Measurements from ENCODE around the gene PLEKHJ1. TPM values are rescaled to one million over a fixed set of nuclear protein-coding genes. Genes with fewer than 3 reads are reported as not detected.

The PLEKHJ1 gene
- total and polyA plus RNA-seq, 2 of the 13 experiments (the other 11 are each of a cell fraction or from before 2014, with no cell fraction given): 70.5 to 130 TPM

DNA sequence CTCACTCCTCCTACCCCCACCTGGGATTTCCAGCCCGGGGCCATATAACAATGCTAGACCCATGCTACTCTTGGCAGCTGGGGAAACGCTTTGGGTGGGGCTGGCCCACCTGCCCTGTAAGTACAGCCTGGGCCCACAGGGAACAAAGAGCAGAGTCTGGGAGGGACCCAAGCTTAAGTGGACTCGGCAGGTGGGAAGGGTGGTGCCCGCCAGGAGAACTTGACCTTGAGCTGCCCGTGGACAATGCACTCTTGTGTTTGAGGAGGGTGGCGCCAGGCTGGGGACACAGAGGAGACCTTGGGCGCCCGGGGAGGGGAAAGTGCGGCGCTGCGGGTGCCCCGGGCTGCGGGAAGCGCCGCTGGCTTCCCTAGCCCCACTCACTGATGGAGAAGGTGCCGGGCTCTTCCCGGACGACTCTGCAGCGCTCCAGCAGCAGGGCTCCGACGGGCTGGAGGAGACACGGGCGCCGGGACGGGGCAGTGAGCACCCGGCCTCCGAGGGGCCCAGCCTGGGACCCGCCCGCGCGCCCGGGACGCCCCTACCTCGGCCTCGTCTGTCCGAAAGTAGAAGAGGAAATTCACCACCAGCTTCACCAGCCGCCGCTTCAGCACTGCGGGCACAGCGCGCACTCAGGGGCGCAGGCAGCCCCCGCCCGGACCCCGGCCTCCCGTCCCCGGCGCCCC is 607 bp downstream of the PLEKHJ1 start (continued):
- TF ChIP-seq, protein P1, sequence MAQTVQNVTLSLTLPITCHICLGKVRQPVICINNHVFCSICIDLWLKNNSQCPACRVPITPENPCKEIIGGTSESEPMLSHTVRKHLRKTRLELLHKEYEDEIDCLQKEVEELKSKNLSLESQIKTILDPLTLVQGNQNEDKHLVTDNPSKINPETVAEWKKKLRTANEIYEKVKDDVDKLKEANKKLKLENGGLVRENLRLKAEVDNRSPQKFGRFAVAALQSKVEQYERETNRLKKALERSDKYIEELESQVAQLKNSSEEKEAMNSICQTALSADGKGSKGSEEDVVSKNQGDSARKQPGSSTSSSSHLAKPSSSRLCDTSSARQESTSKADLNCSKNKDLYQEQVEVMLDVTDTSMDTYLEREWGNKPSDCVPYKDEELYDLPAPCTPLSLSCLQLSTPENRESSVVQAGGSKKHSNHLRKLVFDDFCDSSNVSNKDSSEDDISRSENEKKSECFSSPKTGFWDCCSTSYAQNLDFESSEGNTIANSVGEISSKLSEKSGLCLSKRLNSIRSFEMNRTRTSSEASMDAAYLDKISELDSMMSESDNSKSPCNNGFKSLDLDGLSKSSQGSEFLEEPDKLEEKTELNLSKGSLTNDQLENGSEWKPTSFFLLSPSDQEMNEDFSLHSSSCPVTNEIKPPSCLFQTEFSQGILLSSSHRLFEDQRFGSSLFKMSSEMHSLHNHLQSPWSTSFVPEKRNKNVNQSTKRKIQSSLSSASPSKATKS (CRISPR knock-in tag; IDR thresholded peaks at IDR 0.05): no peak
- TF ChIP-seq FLYWCH1 (CRISPR knock-in tag; IDR thresholded peaks at IDR 0.05) (no peak), ZNF567 (CRISPR knock-in tag; IDR thresholded peaks at IDR 0.05; ENCODE audit: borderline replicate concordance) (no peak), ZNF224 (CRISPR knock-in tag; IDR thresholded peaks at IDR 0.05) (no peak), NCOR1 (IDR thresholded peaks at IDR 0.05; ENCODE audit: borderline replicate concordance, low read length) (peak; percentile 85), ZSCAN22 (CRISPR knock-in tag; IDR thresholded peaks at IDR 0.05) (no peak), AHR (CRISPR knock-in tag; IDR thresholded peaks at IDR 0.05) (no peak), ZKSCAN5 (CRISPR knock-in tag; IDR thresholded peaks at IDR 0.05) (no peak), MED13 (CRISPR knock-in tag; IDR thresholded peaks at IDR 0.05) (no peak), ZSCAN21 (CRISPR knock-in tag; IDR thresholded peaks at IDR 0.05; ENCODE audit: borderline replicate concordance) (0 out of 2 replicates have a peak, but pooled peaks have one; percentile 41), ZBTB20 (CRISPR knock-in tag; IDR thresholded peaks at IDR 0.05; ENCODE audit: borderline replicate concordance, low read depth) (peak; percentile 64; the same call in 1 of the 2 replicates), ZNF7 (CRISPR knock-in tag; IDR thresholded peaks at IDR 0.05) (no peak), ZFP37 (CRISPR knock-in tag; IDR thresholded peaks at IDR 0.05; ENCODE audit: borderline replicate concordance) (no peak), ZSCAN9 (CRISPR knock-in tag; IDR thresholded peaks at IDR 0.05; ENCODE audit: borderline replicate concordance) (peak; percentile 31; the same call in 1 of the 2 replicates), PPARG (CRISPR knock-in tag; conservative IDR thresholded peaks at IDR 0.05) (no peak), IRF2 (CRISPR knock-in tag; IDR thresholded peaks at IDR 0.05) (no peak), ZNF329 (CRISPR knock-in tag; IDR thresholded peaks at IDR 0.05; ENCODE audit: low read depth) (no peak), THAP9 (CRISPR knock-in tag; IDR thresholded peaks at IDR 0.05; ENCODE audit: borderline replicate concordance) (no peak), HIVEP1 (CRISPR knock-in tag; IDR thresholded peaks at IDR 0.05) (no peak; the same call in 1 of the 2 replicates)
- TF ChIP-seq, protein P2, sequence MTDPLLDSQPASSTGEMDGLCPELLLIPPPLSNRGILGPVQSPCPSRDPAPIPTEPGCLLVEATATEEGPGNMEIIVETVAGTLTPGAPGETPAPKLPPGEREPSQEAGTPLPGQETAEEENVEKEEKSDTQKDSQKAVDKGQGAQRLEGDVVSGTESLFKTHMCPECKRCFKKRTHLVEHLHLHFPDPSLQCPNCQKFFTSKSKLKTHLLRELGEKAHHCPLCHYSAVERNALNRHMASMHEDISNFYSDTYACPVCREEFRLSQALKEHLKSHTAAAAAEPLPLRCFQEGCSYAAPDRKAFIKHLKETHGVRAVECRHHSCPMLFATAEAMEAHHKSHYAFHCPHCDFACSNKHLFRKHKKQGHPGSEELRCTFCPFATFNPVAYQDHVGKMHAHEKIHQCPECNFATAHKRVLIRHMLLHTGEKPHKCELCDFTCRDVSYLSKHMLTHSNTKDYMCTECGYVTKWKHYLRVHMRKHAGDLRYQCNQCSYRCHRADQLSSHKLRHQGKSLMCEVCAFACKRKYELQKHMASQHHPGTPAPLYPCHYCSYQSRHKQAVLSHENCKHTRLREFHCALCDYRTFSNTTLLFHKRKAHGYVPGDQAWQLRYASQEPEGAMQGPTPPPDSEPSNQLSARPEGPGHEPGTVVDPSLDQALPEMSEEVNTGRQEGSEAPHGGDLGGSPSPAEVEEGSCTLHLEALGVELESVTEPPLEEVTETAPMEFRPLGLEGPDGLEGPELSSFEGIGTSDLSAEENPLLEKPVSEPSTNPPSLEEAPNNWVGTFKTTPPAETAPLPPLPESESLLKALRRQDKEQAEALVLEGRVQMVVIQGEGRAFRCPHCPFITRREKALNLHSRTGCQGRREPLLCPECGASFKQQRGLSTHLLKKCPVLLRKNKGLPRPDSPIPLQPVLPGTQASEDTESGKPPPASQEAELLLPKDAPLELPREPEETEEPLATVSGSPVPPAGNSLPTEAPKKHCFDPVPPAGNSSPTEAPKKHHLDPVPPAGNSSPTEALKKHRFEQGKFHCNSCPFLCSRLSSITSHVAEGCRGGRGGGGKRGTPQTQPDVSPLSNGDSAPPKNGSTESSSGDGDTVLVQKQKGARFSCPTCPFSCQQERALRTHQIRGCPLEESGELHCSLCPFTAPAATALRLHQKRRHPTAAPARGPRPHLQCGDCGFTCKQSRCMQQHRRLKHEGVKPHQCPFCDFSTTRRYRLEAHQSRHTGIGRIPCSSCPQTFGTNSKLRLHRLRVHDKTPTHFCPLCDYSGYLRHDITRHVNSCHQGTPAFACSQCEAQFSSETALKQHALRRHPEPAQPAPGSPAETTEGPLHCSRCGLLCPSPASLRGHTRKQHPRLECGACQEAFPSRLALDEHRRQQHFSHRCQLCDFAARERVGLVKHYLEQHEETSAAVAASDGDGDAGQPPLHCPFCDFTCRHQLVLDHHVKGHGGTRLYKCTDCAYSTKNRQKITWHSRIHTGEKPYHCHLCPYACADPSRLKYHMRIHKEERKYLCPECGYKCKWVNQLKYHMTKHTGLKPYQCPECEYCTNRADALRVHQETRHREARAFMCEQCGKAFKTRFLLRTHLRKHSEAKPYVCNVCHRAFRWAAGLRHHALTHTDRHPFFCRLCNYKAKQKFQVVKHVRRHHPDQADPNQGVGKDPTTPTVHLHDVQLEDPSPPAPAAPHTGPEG (CRISPR knock-in tag; IDR thresholded peaks at IDR 0.05): no peak
